HG03571 (cell line): ENCODE data around the gene KLHL29.

Experiments used
- ATAC-seq: cut with Tn5 transposase; IDR thresholded peaks from one replicate; pipeline ENCODE4 v1.9.1; 2021; ENCODE audit not compliant: unreplicated experiment

Gene KLHL29

DNA sequence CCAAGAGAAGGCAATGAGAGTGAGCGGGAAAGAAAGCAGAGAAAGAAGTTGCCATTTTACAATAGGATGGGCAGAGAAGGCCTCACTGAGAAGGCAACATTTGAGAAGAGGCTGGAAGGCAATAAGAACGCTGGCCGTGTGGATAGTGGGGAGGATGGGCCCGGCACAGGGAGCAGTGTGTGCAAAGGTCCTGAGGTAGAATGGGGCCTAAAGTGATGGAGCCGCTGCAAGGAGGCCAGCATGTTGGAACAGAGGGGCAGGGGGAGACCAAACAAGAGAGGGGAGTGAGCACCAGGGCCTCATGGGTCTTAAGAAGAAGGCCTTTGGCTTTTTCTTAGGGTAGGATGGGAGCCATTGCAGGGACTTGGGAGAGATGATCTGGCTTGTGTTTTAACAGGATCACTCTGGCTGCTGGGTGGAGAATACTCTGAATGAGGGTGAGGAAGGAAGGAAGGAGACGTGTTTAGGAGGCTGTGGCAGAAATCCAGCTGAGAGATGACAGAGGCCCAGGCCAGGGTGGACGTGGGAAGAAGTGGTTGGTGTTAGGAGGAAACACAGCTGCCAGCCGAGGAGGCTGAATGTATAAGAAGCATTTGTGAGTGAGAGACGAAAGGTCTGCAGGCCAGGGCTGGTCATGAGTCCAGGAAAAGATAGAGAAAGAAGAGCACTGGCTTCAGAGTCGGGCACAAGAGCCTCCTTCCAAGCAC is 159.8 kb downstream of the KLHL29 start:
- no peak for ATAC-seq

DNA sequence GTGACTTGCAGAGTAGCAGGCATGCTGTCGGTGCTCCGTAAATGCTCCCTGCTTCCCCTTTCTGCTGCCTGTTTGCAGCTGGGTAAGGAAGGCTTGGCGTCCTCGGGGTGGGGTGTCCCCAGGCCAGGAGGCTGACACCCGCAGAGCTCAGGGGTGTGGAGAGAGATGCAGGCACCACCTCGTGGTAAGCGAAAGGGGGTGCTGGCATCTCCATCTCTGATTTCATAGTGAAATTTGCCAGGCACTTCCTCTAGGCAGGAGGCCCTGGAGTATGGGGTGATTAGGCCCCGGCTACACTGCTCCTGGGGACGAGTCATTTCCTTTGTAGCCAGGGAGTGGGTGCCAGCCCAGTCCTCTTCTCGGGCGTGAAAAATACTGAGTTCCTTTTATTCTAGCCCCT is 160.4 kb downstream of the KLHL29 start:
- no peak for ATAC-seq

DNA sequence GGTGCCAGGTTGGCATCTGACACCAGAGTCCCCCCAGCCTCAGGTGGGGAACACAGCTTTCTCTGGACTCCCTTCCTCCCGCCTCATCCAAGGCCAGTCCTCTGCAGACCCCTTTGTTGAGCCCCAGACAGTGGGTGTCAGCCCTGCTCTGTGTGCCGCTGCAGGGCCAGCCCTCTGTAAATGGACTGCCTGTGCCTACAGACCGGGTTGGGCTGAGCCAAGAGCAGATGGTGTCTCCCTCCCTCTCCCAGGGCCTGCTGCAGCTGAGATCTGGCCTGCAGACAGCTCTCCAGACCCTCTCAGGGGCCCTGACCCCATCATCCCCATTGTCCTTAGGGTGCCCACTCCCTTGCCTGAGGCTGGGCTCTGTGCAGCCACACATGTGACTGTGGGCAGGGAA is 160.8 kb downstream of the KLHL29 start:
- ATAC-seq, result no peak

- no peak for ATAC-seq
Observed at GRCh38 chr2:23546913-23547312, 161.9 kb downstream of the KLHL29 start.

- no peak for ATAC-seq
Observed at GRCh38 chr2:23547725-23548124, 162.7 kb downstream of the KLHL29 start.

DNA sequence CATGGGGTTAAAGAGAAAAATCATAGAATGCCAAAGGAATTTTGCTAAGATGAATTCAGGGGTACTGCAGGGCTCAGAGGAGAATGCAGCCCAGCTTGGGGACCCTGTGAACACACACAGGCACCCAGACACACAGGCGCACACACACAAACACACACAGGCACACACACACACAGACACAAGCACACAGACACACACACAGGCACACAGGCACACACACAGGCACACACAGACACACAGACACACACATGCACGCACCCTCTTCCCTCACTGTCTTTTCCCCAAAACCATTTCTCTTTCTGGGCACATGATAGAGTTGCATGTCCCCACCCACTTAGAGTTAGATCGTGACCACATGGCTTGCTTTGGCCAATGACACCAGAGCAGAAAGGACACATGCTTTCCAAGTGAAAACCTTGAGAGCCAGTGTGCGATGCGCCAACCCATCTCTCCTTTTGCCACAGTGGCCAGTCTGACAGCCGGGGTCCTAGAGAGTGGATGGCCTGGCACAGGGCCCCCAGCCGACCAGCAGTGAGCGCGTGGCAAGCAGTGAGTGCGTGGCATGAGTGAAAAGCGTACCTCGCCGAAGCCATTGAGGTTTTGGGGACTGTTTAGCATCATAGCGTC is 163.3 kb downstream of the KLHL29 start:
- no peak for ATAC-seq

- no peak for ATAC-seq
Observed at GRCh38 chr2:23549051-23549450, 164.1 kb downstream of the KLHL29 start.

DNA sequence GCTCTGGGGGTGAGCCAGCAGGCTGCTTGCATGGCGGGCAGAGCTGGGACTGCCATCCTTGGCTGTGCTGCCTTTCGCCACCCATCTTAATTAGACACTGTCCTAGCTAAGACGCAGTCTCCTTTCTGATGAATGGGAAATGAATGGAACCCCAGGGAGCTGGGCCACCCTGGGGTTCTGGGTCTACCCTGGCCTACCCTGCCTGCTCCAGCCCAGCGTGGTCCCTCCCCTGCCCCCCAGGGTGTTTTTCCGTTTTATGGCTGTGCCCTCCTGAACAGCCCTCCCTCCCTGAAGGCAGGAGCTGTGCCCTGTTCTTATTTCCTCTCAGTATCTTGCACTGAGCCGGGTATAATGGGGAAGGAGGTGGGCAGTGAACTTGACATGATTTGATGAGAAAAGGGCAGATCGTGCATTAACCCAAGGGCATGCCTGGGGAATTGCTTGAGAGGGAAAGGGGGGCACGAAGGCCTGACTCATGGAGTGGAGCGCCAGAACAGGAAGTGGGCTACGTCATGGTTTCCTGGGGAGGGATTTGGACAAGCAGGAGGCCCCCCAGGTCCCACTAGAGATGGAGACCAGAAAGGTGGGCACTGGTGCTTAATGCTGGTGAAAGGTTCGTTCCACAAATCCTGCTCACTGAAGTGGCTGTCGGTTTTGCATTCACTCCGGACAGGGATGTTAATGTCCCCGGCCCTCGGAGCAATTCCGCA is 165.0 kb downstream of the KLHL29 start:
- ATAC-seq, result no peak

- ATAC-seq, result no peak
Observed at GRCh38 chr2:23550553-23550952, 165.6 kb downstream of the KLHL29 start.

- ATAC-seq, result no peak
Observed at GRCh38 chr2:23551875-23552274, 166.9 kb downstream of the KLHL29 start.

- no peak for ATAC-seq
Observed at GRCh38 chr2:23553561-23553960, 168.6 kb downstream of the KLHL29 start.

GRCh38 chr2:23554054-23554697 is 169.2 kb downstream of the KLHL29 start:
- ATAC-seq, result no peak

DNA sequence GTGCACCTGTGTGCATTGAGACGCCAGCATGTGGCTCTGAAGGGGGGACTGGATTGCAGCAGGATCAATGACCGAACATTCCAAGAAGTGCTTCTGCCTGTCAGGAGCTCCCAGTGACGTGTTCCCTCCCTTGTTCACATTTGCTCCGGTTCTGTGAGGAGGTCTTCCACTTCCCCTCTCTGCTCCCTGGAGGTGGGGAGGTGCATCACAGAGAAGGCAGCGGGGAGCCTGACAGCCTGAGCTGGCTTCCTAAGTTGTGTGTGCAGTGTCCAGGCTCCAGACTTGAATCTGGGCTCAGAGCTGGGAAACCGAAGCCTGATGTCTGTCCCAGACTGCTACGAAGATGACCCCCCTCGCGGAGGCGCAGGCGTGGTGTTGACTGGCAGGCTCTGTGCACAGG is 171.0 kb downstream of the KLHL29 start:
- ATAC-seq, result no peak

- ATAC-seq, result no peak
Observed at GRCh38 chr2:23556929-23557328, 171.9 kb downstream of the KLHL29 start.

DNA sequence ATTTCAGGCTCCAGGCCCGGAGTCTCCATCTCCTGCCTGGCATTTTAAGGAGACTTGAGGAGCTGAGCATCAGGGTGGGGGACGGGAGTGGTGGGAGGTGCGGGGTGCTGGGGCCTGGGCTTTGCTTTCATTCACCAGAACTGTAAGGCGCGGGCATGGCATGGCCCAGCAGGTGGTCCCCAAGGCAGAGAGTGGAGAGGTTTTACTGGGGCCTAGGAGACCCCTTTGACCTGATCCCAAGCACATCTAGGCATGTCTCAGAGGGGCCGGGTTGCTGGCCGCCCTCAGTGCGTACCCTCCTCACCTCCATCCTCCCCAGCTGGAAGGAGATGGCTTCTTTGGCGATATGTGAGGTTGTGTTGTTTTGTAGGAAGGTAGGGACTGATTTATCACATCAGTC is 172.5 kb downstream of the KLHL29 start:
- no peak for ATAC-seq

DNA sequence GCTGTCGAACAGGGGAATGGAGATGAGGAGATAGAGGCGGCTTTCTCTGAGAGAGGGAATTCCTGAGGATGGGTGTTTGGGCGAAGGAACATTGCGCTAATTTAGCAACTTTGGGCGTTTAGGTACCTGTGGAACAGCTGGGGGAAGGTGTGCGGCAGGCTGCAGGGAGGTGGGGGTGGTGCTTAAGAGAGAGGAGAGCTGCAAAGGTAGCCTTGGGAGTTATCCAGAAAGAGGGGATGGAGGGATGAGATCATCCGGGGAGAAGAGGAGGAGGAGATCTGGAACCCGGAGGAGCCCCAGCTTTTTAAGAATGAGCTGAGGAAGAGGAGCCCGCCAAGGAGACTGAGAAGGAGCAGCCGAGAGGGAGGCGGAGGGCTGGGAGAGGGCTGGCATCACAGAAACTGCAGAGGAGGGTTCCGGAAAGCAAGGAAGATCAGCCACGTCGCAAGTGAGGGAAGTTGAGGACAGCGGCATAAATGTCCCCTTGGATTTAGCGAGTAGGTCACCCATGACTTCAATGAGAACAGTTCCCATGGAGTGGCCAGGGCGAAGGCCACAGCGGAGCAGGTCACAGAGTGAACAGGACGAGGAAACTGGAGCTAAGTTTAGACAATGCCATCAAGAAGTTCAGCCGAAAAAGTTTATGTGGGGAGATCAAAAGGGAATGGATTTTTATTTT is 174.7 kb downstream of the KLHL29 start:
- ATAC-seq, result no peak

- ATAC-seq, result no peak
Observed at GRCh38 chr2:23561088-23561487, 176.1 kb downstream of the KLHL29 start.

GRCh38 chr2:23561544-23561943 is 176.6 kb downstream of the KLHL29 start:
- ATAC-seq, result no peak

- no peak for ATAC-seq
Observed at GRCh38 chr2:23562143-23562542, 177.2 kb downstream of the KLHL29 start.

DNA sequence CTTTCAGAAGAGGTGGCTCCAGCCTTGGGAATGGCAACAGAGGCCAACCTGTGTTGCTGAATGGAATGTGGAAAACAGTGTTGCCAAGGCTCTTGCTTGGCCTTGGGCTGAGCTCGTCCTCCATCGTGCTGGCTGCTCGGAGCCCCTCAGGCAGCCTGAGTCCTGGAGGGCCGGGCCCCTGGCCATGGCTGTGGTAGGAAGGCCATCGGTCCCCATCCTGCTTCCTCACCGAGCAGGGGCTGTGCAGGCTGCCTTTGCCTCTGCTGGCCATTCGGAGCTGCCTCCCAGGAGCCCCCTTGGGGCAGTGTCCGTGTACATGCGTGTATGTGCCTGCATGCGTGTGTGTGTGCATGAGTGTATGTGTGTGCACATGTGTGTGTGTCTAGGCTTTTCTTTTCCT is 178.2 kb downstream of the KLHL29 start:
- no peak for ATAC-seq
